Uterus (tissue), 2 donors: ENCODE measurements around the gene INPP5A.

Experiments used
- CTCF ChIP-seq, 4 experiments: fragments of 200-600 bp in 2 of 4; fragments of 450-650 bp in 2 of 4; sonication (generic) in 2 of 4; IDR thresholded peaks; one replicate each; pipeline ENCODE4 v1.5.1; 2016 to 2019; ENCODE audit warnings: antibody characterized with exemption in 4 of 4, mild to moderate bottlenecking in 2 of 4, moderate library complexity in 1 of 4
- POLR2A ChIP-seq, 2 donors: fragments of 450-650 bp; IDR thresholded peaks; one replicate each; pipeline ENCODE4 v1.6.1; 2016; ENCODE audit warnings: antibody characterized with exemption in 2 of 2, mild to moderate bottlenecking in 1 of 2, moderate library complexity in 1 of 2

GRCh38 chr10:132652446-132652845, 114.9 kb downstream of the INPP5A start:
- no peak for TF ChIP-seq CTCF (IDR thresholded peaks at IDR 0.05)
- no peak for TF ChIP-seq POLR2A (IDR thresholded peaks at IDR 0.05)
